Brain microvascular endothelial cell (primary cell): ENCODE measurements around the gene NELL2.

Experiments
- DNase-seq: peaks from one replicate; pipeline ENCODE4 v3.0.0-alpha.2; 2020
- H3K27ac ChIP-seq: fragments of 250-450 bp; sonication (Bioruptor Pico); 2 replicates; pipeline ENCODE4 v1.5.1; 2020; ENCODE audit warnings: mild to moderate bottlenecking, moderate library complexity
- H3K27me3 ChIP-seq: fragments of 250-450 bp; sonication (Bioruptor Pico); replicated peaks from 2 replicates; pipeline ENCODE4 v1.5.1; 2020; ENCODE audit warnings: mild to moderate bottlenecking
- H3K36me3 ChIP-seq: fragments of 250-450 bp; sonication (Bioruptor Pico); replicated peaks from 2 replicates; pipeline ENCODE4 v1.5.1; 2020; ENCODE audit warnings: mild to moderate bottlenecking
- H3K4me3 ChIP-seq: 2 replicates; pipeline ENCODE4 v1.5.1; 2011; ENCODE audit warnings: low read depth, mild to moderate bottlenecking, control low read depth, low read length, moderate library complexity
- CTCF ChIP-seq: IDR thresholded peaks from 2 replicates; pipeline ENCODE4 v1.5.1; 2011; ENCODE audit warnings: low read depth, mild to moderate bottlenecking, moderate library complexity, low read length, control low read depth, inconsistent platforms; ENCODE audit errors: missing control alignments
- in situ Hi-C: cut with HindIII; loops from 2 replicates; pipeline ENCODE4 v1.10.0; 2017; ENCODE audit warnings: low sequenced_read_pairs, low pct_ligation_motif_present

NELL2 gene

GRCh38 chr12:44716711-44717110 lies 159.4 kb downstream of the NELL2 start:
- H3K4me3 ChIP-seq, result no peak overlapping the region
- TF ChIP-seq CTCF, result no peak
- no peaks in the 10 kb centered on the region for H3K27me3 ChIP-seq
- in situ Hi-C loops, result no loop called here
- H3K27ac ChIP-seq, result no peak overlapping the region
- DNase-seq, result no peak
- no peaks in the 10 kb centered on the region for H3K36me3 ChIP-seq

- no peak for DNase-seq
- Histone ChIP-seq H3K36me3 (no peaks in the 10 kb centered on the region), H3K27ac (no peak overlapping the region), H3K27me3 (no peaks in the 10 kb centered on the region), H3K4me3 (no peak overlapping the region)
- no peak for TF ChIP-seq CTCF
- in situ Hi-C loops, result no loop called here
Observed at GRCh38 chr12:44711736-44712135, 164.4 kb downstream of the NELL2 start.

- Histone ChIP-seq H3K36me3 (no peaks in the 10 kb centered on the region), H3K27ac (no peak overlapping the region), H3K4me3 (no peak overlapping the region), H3K27me3 (no peaks in the 10 kb centered on the region)
- no peak for TF ChIP-seq CTCF
- DNase-seq, result no peak
- in situ Hi-C loops, result no loop called here
Observed at GRCh38 chr12:44709166-44709565, 166.9 kb downstream of the NELL2 start.

- no peaks in the 10 kb centered on the region for H3K27me3 ChIP-seq
Observed at GRCh38 chr12:44708218-44708617, 167.9 kb downstream of the NELL2 start.

GRCh38 chr12:44703182-44703910 lies 172.8 kb downstream of the NELL2 start:
- no peaks in the 10 kb centered on the region for H3K27me3 ChIP-seq
- H3K4me3 ChIP-seq, result no peak overlapping the region
- no peak for DNase-seq
- in situ Hi-C loops, result no loop called here
- H3K36me3 ChIP-seq, result no peaks in the 10 kb centered on the region
- H3K27ac ChIP-seq, result no peak overlapping the region
- no peak for TF ChIP-seq CTCF

More at GRCh38 chr12:44708218-44708617, 167.9 kb downstream of the NELL2 start:
- Histone ChIP-seq H3K27ac (no peak overlapping the region), H3K36me3 (no peaks in the 10 kb centered on the region), H3K4me3 (no peak overlapping the region)
- no peak for TF ChIP-seq CTCF
- in situ Hi-C loops, result no loop called here
- no peak for DNase-seq

GRCh38 chr12:44697511-44697910 lies 178.6 kb downstream of the NELL2 start:
- in situ Hi-C loops, result no loop called here
- no peak for TF ChIP-seq CTCF
- Histone ChIP-seq H3K36me3 (no peaks in the 10 kb centered on the region), H3K27me3 (no peaks in the 10 kb centered on the region), H3K4me3 (no peak overlapping the region), H3K27ac (no peak overlapping the region)
- DNase-seq, result no peak
